Activated T-helper 1 cell treated with anti-CD3 and anti-CD28 coated beads, Interleukin-12 subunit alpha, Interleukin-12 subunit beta, Interleukin-2, Interleukin-4 antibody, amounts not matched to agents 30 ng/mL and 10 ng/mL and 1 ng/mL, durations not matched to agents 14 hours and 24 hours and 36 hours (primary cell): ENCODE data around the gene EIPR1. TPM values are rescaled to one million over a fixed set of nuclear protein-coding genes. Genes with fewer than 3 reads are reported as not detected.
"Not testable (repeated sequence)": the region's sequence is repeated elsewhere in the genome, so short reads cannot be mapped to it uniquely, and the experiment has no call there.

ENCODE experiments used
- DNase-seq: peaks from one replicate; pipeline ENCODE4 v3.0.0; 2021; ENCODE audit warnings: low spot score
- H3K27ac Mint-ChIP-seq: one replicate; pipeline ENCODE4 v1.8.0; 2021; ENCODE audit warnings: mild to moderate bottlenecking, mixed read lengths
- H3K27me3 Mint-ChIP-seq: one replicate; pipeline ENCODE4 v1.8.0; 2022; ENCODE audit warnings: mild to moderate bottlenecking, moderate library complexity, mixed read lengths; ENCODE audit not compliant: insufficient read depth
- H3K36me3 Mint-ChIP-seq: one replicate; pipeline ENCODE4 v1.8.0; 2021; ENCODE audit warnings: low read depth, mixed read lengths
- H3K4me1 Mint-ChIP-seq: one replicate; pipeline ENCODE4 v1.8.0; 2021; ENCODE audit warnings: low read depth, mixed read lengths
- H3K4me3 Mint-ChIP-seq: one replicate; pipeline ENCODE4 v1.8.0; 2021; ENCODE audit warnings: mild to moderate bottlenecking, moderate library complexity, mixed read lengths
- H3K9me3 Mint-ChIP-seq: one replicate; pipeline ENCODE4 v1.8.0; 2021; ENCODE audit warnings: mixed read lengths
- intact Hi-C: fragments of 100-400 bp; cut with micrococcal nuclease; formaldehyde crosslinking; loops from one replicate; pipeline ENCODE4 v1.15.1; 2024
- total RNA-seq: library from RNA; stranded (reverse); gene quantifications from 2 replicates; pipeline ENCODE4 v1.2.3, GENCODE V29; 2022

EIPR1 gene
- total RNA-seq, 1 donor from 2014 or later, result 53.8 TPM

- Mint-ChIP-seq H3K4me3 (no peak overlapping the region), H3K27me3 (no peaks in the 10 kb centered on the region), H3K27ac (no peak overlapping the region), H3K4me1 (peaks cover 3% of the 10 kb centered on the region), H3K9me3 (no peaks in the 10 kb centered on the region), H3K36me3 (peaks cover 7% of the 10 kb centered on the region)
- intact Hi-C loops, result no loop called here
- no peak for DNase-seq
Measured at GRCh38 chr2:3201281-3201680, 176.3 kb downstream of the EIPR1 start.

- intact Hi-C loops, result no loop called here
- peaks cover 3% of the 10 kb centered on the region for H3K4me1 Mint-ChIP-seq
- no peaks in the 10 kb centered on the region for H3K9me3 Mint-ChIP-seq
- no peak overlapping the region for H3K27ac Mint-ChIP-seq
- no peak for DNase-seq
- H3K36me3 Mint-ChIP-seq, result peaks cover 7% of the 10 kb centered on the region
- no peak overlapping the region for H3K4me3 Mint-ChIP-seq
- no peaks in the 10 kb centered on the region for H3K27me3 Mint-ChIP-seq
Measured at GRCh38 chr2:3200420-3200939, 177.1 kb downstream of the EIPR1 start.

GRCh38 chr2:3199627-3200345 lies 177.8 kb downstream of the EIPR1 start:
- no peaks in the 10 kb centered on the region for H3K27me3 Mint-ChIP-seq
- DNase-seq, result no peak
- no peak overlapping the region for H3K4me3 Mint-ChIP-seq
- H3K27ac Mint-ChIP-seq, result no peak overlapping the region
- H3K36me3 Mint-ChIP-seq, result peaks cover 7% of the 10 kb centered on the region
- H3K9me3 Mint-ChIP-seq, result no peaks in the 10 kb centered on the region
- intact Hi-C loops, result no loop called here
- peaks cover 3% of the 10 kb centered on the region for H3K4me1 Mint-ChIP-seq

GRCh38 chr2:3198671-3199192 lies 178.9 kb downstream of the EIPR1 start:
- H3K27me3 Mint-ChIP-seq, H3K9me3 Mint-ChIP-seq, H3K27ac Mint-ChIP-seq, H3K36me3 Mint-ChIP-seq, H3K4me3 Mint-ChIP-seq, DNase-seq, H3K4me1 Mint-ChIP-seq: not testable (repeated sequence)
- intact Hi-C loops, result loop anchor here (1.0 kb wide), 1 partner anchor 105 kb away; no protein-coding TSS in a partner anchor

- DNase-seq, result no peak
Measured at GRCh38 chr2:3198119-3198518, 179.5 kb downstream of the EIPR1 start.

GRCh38 chr2:3197308-3197707 lies 180.3 kb downstream of the EIPR1 start:
- H3K4me3 Mint-ChIP-seq, result no peak overlapping the region
- H3K27ac Mint-ChIP-seq, result no peak overlapping the region
- H3K4me1 Mint-ChIP-seq, result peaks cover 3% of the 10 kb centered on the region
- intact Hi-C loops, result no loop called here
- peaks cover 2% of the 10 kb centered on the region for H3K36me3 Mint-ChIP-seq
- H3K27me3 Mint-ChIP-seq, result no peaks in the 10 kb centered on the region
- no peak for DNase-seq
- H3K9me3 Mint-ChIP-seq, result no peaks in the 10 kb centered on the region

More at GRCh38 chr2:3198119-3198518, 179.5 kb downstream of the EIPR1 start:
- Mint-ChIP-seq H3K4me3 (no peak overlapping the region), H3K36me3 (peaks cover 4% of the 10 kb centered on the region), H3K27me3 (no peaks in the 10 kb centered on the region), H3K9me3 (no peaks in the 10 kb centered on the region), H3K4me1 (peaks cover 3% of the 10 kb centered on the region), H3K27ac (no peak overlapping the region)
- intact Hi-C loops, result loop anchor here (1.0 kb wide), 1 partner anchor 105 kb away; no protein-coding TSS in a partner anchor

GRCh38 chr2:3196716-3197115 lies 180.9 kb downstream of the EIPR1 start:
- Mint-ChIP-seq H3K27me3 (no peaks in the 10 kb centered on the region), H3K4me3 (no peak overlapping the region), H3K36me3 (peaks cover 2% of the 10 kb centered on the region), H3K27ac (no peak overlapping the region), H3K4me1 (peaks cover 3% of the 10 kb centered on the region), H3K9me3 (no peaks in the 10 kb centered on the region)
- intact Hi-C loops, result no loop called here
- no peak for DNase-seq

GRCh38 chr2:3195641-3196476 lies 181.8 kb downstream of the EIPR1 start:
- H3K4me1 Mint-ChIP-seq, result peaks cover 3% of the 10 kb centered on the region
- intact Hi-C loops, result no loop called here
- H3K4me3 Mint-ChIP-seq, result no peak overlapping the region
- no peak for DNase-seq
- no peak overlapping the region for H3K27ac Mint-ChIP-seq
- H3K36me3 Mint-ChIP-seq, result peaks cover 2% of the 10 kb centered on the region
- no peaks in the 10 kb centered on the region for H3K9me3 Mint-ChIP-seq
- H3K27me3 Mint-ChIP-seq, result no peaks in the 10 kb centered on the region

- Mint-ChIP-seq H3K27me3 (no peaks in the 10 kb centered on the region), H3K4me3 (no peak overlapping the region), H3K27ac (no peak overlapping the region), H3K4me1 (peaks cover 3% of the 10 kb centered on the region), H3K9me3 (no peaks in the 10 kb centered on the region), H3K36me3 (peaks cover 2% of the 10 kb centered on the region)
- no peak for DNase-seq
- intact Hi-C loops, result no loop called here
Measured at GRCh38 chr2:3194828-3195227, 182.8 kb downstream of the EIPR1 start.

- Mint-ChIP-seq H3K4me1 (peaks cover 3% of the 10 kb centered on the region), H3K4me3 (no peak overlapping the region), H3K9me3 (no peaks in the 10 kb centered on the region), H3K36me3 (peaks cover 4% of the 10 kb centered on the region), H3K27ac (no peak overlapping the region), H3K27me3 (no peaks in the 10 kb centered on the region)
- intact Hi-C loops, result no loop called here
- DNase-seq, result no peak
Measured at GRCh38 chr2:3193443-3194330, 183.9 kb downstream of the EIPR1 start.

GRCh38 chr2:3192920-3193319 lies 184.7 kb downstream of the EIPR1 start:
- H3K4me3 Mint-ChIP-seq, result no peak overlapping the region
- peaks cover 4% of the 10 kb centered on the region for H3K36me3 Mint-ChIP-seq
- H3K27me3 Mint-ChIP-seq, result no peaks in the 10 kb centered on the region
- H3K4me1 Mint-ChIP-seq, result no peaks in the 10 kb centered on the region
- H3K27ac Mint-ChIP-seq, result no peak overlapping the region
- DNase-seq, result no peak
- no peaks in the 10 kb centered on the region for H3K9me3 Mint-ChIP-seq
- intact Hi-C loops, result no loop called here

GRCh38 chr2:3192281-3192818 lies 185.3 kb downstream of the EIPR1 start:
- Mint-ChIP-seq H3K4me3 (no peak overlapping the region), H3K9me3 (no peaks in the 10 kb centered on the region), H3K4me1 (no peaks in the 10 kb centered on the region), H3K27me3 (no peaks in the 10 kb centered on the region), H3K27ac (no peak overlapping the region), H3K36me3 (peaks cover 4% of the 10 kb centered on the region)
- intact Hi-C loops, result no loop called here
- no peak for DNase-seq
